SK-N-SH (cell line): ENCODE data around the gene KRT28. TPM values are rescaled to one million over a fixed set of nuclear protein-coding genes. Genes with fewer than 3 reads are reported as not detected.

Source experiments
- CTCF ChIA-PET: fragments of 300-600, 350-600 bp; formaldehyde crosslinking; extraction: SDS; loops from one replicate; lab custom pipeline; 2021; lab: Yijun Ruan, JAX
- POLR2A ChIA-PET: fragments of 350-600 bp; sonication (Branson Sonifier 250); formaldehyde crosslinking; extraction: SDS; loops from one replicate; lab custom pipeline; 2020; ENCODE audit warnings: antibody characterized with exemption, inconsistent platforms; lab: Yijun Ruan, JAX
- DNase-seq: peaks from one replicate; pipeline ENCODE4 v3.0.0; 2012
- H2AFZ ChIP-seq: fragments of 200-600 bp; sonication (generic); 2 replicates; pipeline ENCODE4 v1.8.1; 2016; ENCODE audit warnings: antibody characterized with exemption, mild to moderate bottlenecking, low read depth
- H3F3A ChIP-seq: fragments of 200-600 bp; sonication (generic); replicated peaks from 2 replicates; pipeline ENCODE3; 2016; ENCODE audit warnings: antibody characterized with exemption, mild to moderate bottlenecking; ENCODE audit not compliant: insufficient read depth
- H3K27ac ChIP-seq, 2 experiments: fragments of 200-500 bp in 1 of 2; fragments of 200-600 bp in 1 of 2; sonication (Bioruptor generic) in 1 of 2; sonication (generic), shearing (Covaris generic) in 1 of 2; 2 replicates each; pipeline versions ENCODE4 v1.5.1 to v1.6.1; 2014 to 2016; ENCODE audit warnings: low read depth in 2 of 2, inconsistent platforms in 1 of 2, low read length in 1 of 2, mild to moderate bottlenecking in 1 of 2, mixed read lengths in 1 of 2
- H3K27me3 ChIP-seq: fragments of 200-600 bp; sonication (generic), shearing (Covaris generic); 2 replicates; pipeline ENCODE4 v1.6.1; 2016; ENCODE audit warnings: mixed run types; ENCODE audit not compliant: insufficient read depth
- H3K36me3 ChIP-seq, 2 experiments: fragments of 200-500 bp in 1 of 2; fragments of 200-600 bp in 1 of 2; sonication (Bioruptor generic) in 1 of 2; sonication (generic) in 1 of 2; replicated peaks in 1 of 2; 2 replicates each; pipeline versions ENCODE3 to v1.5.1; 2014 to 2016; ENCODE audit warnings: low read length in 1 of 2, mild to moderate bottlenecking in 1 of 2; ENCODE audit not compliant: insufficient read depth in 2 of 2, control insufficient read depth in 1 of 2
- H3K4me1 ChIP-seq, 2 experiments: fragments of 200-500 bp in 1 of 2; fragments of 200-600 bp in 1 of 2; sonication (Bioruptor generic) in 1 of 2; sonication (generic), shearing (Covaris generic) in 1 of 2; 2 replicates each; pipeline versions ENCODE4 v1.5.1 to v1.6.1; 2014 to 2016; ENCODE audit warnings: low read depth in 1 of 2, low read length in 1 of 2, mixed run types in 1 of 2; ENCODE audit not compliant: insufficient read depth in 2 of 2, control insufficient read depth in 1 of 2
- H3K4me2 ChIP-seq: fragments of 200-600 bp; sonication (generic), shearing (Covaris generic); 2 replicates; pipeline ENCODE4 v1.6.1; 2017; ENCODE audit warnings: mixed run types
- H3K4me3 ChIP-seq, 2 experiments: fragments of 200-500 bp in 1 of 2; fragments of 200-600 bp in 1 of 2; sonication (Bioruptor generic) in 1 of 2; sonication (generic), shearing (Covaris generic) in 1 of 2; 2 replicates each; pipeline versions ENCODE4 v1.5.1 to v1.8.1; 2014 to 2016; ENCODE audit warnings: low read depth in 2 of 2, inconsistent platforms in 1 of 2, low read length in 1 of 2, mild to moderate bottlenecking in 1 of 2, mixed read lengths in 1 of 2, moderate library complexity in 1 of 2
- H3K79me2 ChIP-seq: fragments of 200-600 bp; sonication (generic); 2 replicates; pipeline ENCODE4 v1.8.1; 2017; ENCODE audit warnings: mild to moderate bottlenecking; ENCODE audit not compliant: insufficient read depth
- H3K9ac ChIP-seq: fragments of 200-600 bp; sonication (generic); 2 replicates; pipeline ENCODE4 v1.6.1; 2017; ENCODE audit warnings: mixed run types
- H3K9me2 ChIP-seq: fragments of 200-600 bp; sonication (generic); 2 replicates; pipeline ENCODE4 v1.6.1; 2017; ENCODE audit warnings: mixed run types
- H3K9me3 ChIP-seq: fragments of 200-600 bp; sonication (generic); 2 replicates; pipeline ENCODE4 v1.6.1; 2017; ENCODE audit warnings: mixed run types, mild to moderate bottlenecking, moderate library complexity
- H4K20me1 ChIP-seq: fragments of 200-600 bp; sonication (generic); 2 replicates; pipeline ENCODE4 v1.6.1; 2017; ENCODE audit warnings: mild to moderate bottlenecking, mixed run types; ENCODE audit not compliant: insufficient read depth
- CHD2 ChIP-seq: fragments of 150-350 bp; IDR thresholded peaks from 2 replicates; pipeline ENCODE4 v1.6.1; 2018; ENCODE audit warnings: low read length; ENCODE audit not compliant: partially characterized antibody
- ELF1 ChIP-seq: IDR thresholded peaks from 2 replicates; pipeline ENCODE4 v1.4.0; 2012
- FOXJ3 ChIP-seq: sonication (generic); formaldehyde crosslinking; IDR thresholded peaks from 2 replicates; pipeline ENCODE4 v1.5.1; 2020; ENCODE audit warnings: mild to moderate bottlenecking, missing genetic modification reagents
- FOXM1 ChIP-seq: IDR thresholded peaks from 2 replicates; pipeline ENCODE4 v1.4.0; 2012; ENCODE audit warnings: low read depth, mild to moderate bottlenecking
- GABPA ChIP-seq: IDR thresholded peaks from 2 replicates; pipeline ENCODE4 v1.4.0; 2012; ENCODE audit warnings: low read depth, mild to moderate bottlenecking
- GATA2 ChIP-seq: sonication (generic); formaldehyde crosslinking; IDR thresholded peaks from 2 replicates; pipeline ENCODE4 v1.5.0; 2020; ENCODE audit warnings: mild to moderate bottlenecking, missing genetic modification reagents
- MAX ChIP-seq: IDR thresholded peaks from 2 replicates; pipeline ENCODE4 v1.4.0; 2012; ENCODE audit warnings: low read depth
- MEF2A ChIP-seq: IDR thresholded peaks from 2 replicates; pipeline ENCODE4 v1.4.0; 2012; ENCODE audit warnings: low read depth, borderline replicate concordance
- NFIC ChIP-seq: IDR thresholded peaks from 2 replicates; pipeline ENCODE4 v1.4.0; 2012; ENCODE audit warnings: borderline replicate concordance
- POLR2AphosphoS5 ChIP-seq: IDR thresholded peaks from 2 replicates; pipeline ENCODE4 v1.6.1; 2012; ENCODE audit warnings: low read depth, low read length
- RAD21 ChIP-seq: IDR thresholded peaks from 2 replicates; pipeline ENCODE4 v1.6.1; 2012; ENCODE audit warnings: mild to moderate bottlenecking, low read length
- REST ChIP-seq: IDR thresholded peaks from 2 replicates; pipeline ENCODE4 v1.6.1; 2012; ENCODE audit warnings: mild to moderate bottlenecking, low read depth, low read length, moderate library complexity
- TAF1 ChIP-seq: IDR thresholded peaks from 2 replicates; pipeline ENCODE4 v1.6.1; 2012; ENCODE audit warnings: low read depth, mild to moderate bottlenecking, low read length, moderate library complexity, borderline replicate concordance
- TCF12 ChIP-seq: IDR thresholded peaks from 2 replicates; pipeline ENCODE4 v1.4.0; 2012
- USF1 ChIP-seq: IDR thresholded peaks from 2 replicates; pipeline ENCODE4 v1.4.0; 2012; ENCODE audit warnings: low read depth, borderline replicate concordance
- USF2 ChIP-seq: fragments of 150-350 bp; IDR thresholded peaks from 2 replicates; pipeline ENCODE4 v1.6.1; 2017; ENCODE audit warnings: antibody characterized with exemption, low read length, low read depth, borderline replicate concordance
- YY1 ChIP-seq: IDR thresholded peaks from 2 replicates; pipeline ENCODE4 v1.4.0; 2012; ENCODE audit warnings: low read depth, mild to moderate bottlenecking
- WGBS: methylation state at CpG from one replicate; pipeline ENCODE4 v1.1.6; 2017; ENCODE audit warnings: low lambda C conversion rate; 5-methylcytosine and 5-hydroxymethylcytosine counted together
- polyA plus RNA-seq, 3 experiments: library from polyadenylated mRNA; depleted of rRNA; stranded (reverse); fragments of >200 nt; gene quantifications; 2 replicates each; pipeline ENCODE4 v1.2.3, GENCODE V29; 2012

KRT28 gene
- polyA plus RNA-seq, 1 of the 3 experiments (the other 2 are of a cell fraction), result not detected

GRCh38 chr17:40846515-40847144, 46.9 kb upstream of the KRT28 start:
- no peaks in the 10 kb centered on the region for H3K36me3 ChIP-seq
- H3K9ac ChIP-seq, result no peak overlapping the region
- H3K4me3 ChIP-seq, result no peak overlapping the region
- H3K27me3 ChIP-seq, result peaks cover 21% of the 10 kb centered on the region; the same call in 1 of the 2 replicates
- no peak overlapping the region for H3K4me2 ChIP-seq
- CTCF ChIA-PET, result interaction anchor here (1.2 to 3.2 kb wide), 4 partner anchors 10 to 802 kb away, joined by 3 to 12 read pairs (median 4); no protein-coding TSS in a partner anchor
- H3K9me3 ChIP-seq, result no peaks in the 10 kb centered on the region
- no peak for TF ChIP-seq USF2
- TF ChIP-seq GABPA, result no peak
- TF ChIP-seq FOXM1, result no peak
- TF ChIP-seq POLR2AphosphoS5, result no peak
- TF ChIP-seq REST, result no peak
- no peak for TF ChIP-seq TCF12
- TF ChIP-seq YY1, result no peak
- no peak for TF ChIP-seq NFIC
- TF ChIP-seq GATA2 (CRISPR knock-in tag), result no peak
- TF ChIP-seq MAX, result no peak
- no peak for TF ChIP-seq CHD2
- no peak for TF ChIP-seq RAD21
- TF ChIP-seq TAF1, result no peak
- H3K4me1 ChIP-seq, result no peaks in the 10 kb centered on the region
- H3F3A ChIP-seq, result peaks cover 5% of the 10 kb centered on the region
- WGBS, result 81% methylated on average over 1 of the region's 1 CpG
- no peak overlapping the region for H2AFZ ChIP-seq
- H3K9me2 ChIP-seq, result no peaks in the 10 kb centered on the region
- H4K20me1 ChIP-seq, result no peaks in the 10 kb centered on the region
- POLR2A ChIA-PET, result no interaction called here
- no peak overlapping the region for H3K27ac ChIP-seq
- no peak for DNase-seq
- H3K79me2 ChIP-seq, result no peaks in the 10 kb centered on the region

- ChIA-PET POLR2A (no interaction called here), CTCF (interaction anchor here (1.7 kb wide), 1 partner anchor 12 kb away, joined by 5 read pairs; no protein-coding TSS in a partner anchor)
- no peaks in the 10 kb centered on the region for H3K36me3 ChIP-seq
Observed at GRCh38 chr17:40844671-40845107, 44.9 kb upstream of the KRT28 start.

More at GRCh38 chr17:40844671-40845107, 44.9 kb upstream of the KRT28 start:
- no peak for DNase-seq
- Histone ChIP-seq H3K9me3 (no peaks in the 10 kb centered on the region), H3K9ac (no peak overlapping the region), H3K4me3 (no peak overlapping the region), H4K20me1 (no peaks in the 10 kb centered on the region), H3K9me2 (no peaks in the 10 kb centered on the region), H3K4me1 (no peaks in the 10 kb centered on the region), H3K4me2 (no peak overlapping the region), H3K79me2 (no peaks in the 10 kb centered on the region), H2AFZ (no peak overlapping the region), H3K27ac (no peak overlapping the region), H3K27me3 (peaks cover 27% of the 10 kb centered on the region; the same call in 1 of the 2 replicates)
- WGBS, result 22% methylated on average over 4 of the region's 4 CpGs
- TF ChIP-seq USF1, result no peak
- TF ChIP-seq GATA2 (CRISPR knock-in tag), result no peak
- TF ChIP-seq TCF12, result no peak
- no peak for TF ChIP-seq FOXJ3 (CRISPR knock-in tag)
- no peak for TF ChIP-seq NFIC
- TF ChIP-seq ELF1, result no peak
- no peak for TF ChIP-seq MEF2A
- TF ChIP-seq, all 33 proteins: peak for 0
- H3F3A ChIP-seq, result no peaks in the 10 kb centered on the region
